Urinary bladder (tissue), 4 donors: ENCODE results near the gene SLC12A8. TPM values are rescaled to one million over a fixed set of nuclear protein-coding genes. Genes with fewer than 3 reads are reported as not detected.

ENCODE experiments used
- DNase-seq: peaks from one replicate; pipeline ENCODE4 v3.0.0-alpha.2; 2015; ENCODE audit errors: extremely low spot score
- H3K27ac ChIP-seq: one replicate; pipeline ENCODE4 v1.5.1; 2013; ENCODE audit warnings: low read depth, mild to moderate bottlenecking, moderate library complexity
- H3K36me3 ChIP-seq: one replicate; pipeline ENCODE4 v1.6.1; 2013; ENCODE audit warnings: mild to moderate bottlenecking, moderate library complexity; ENCODE audit not compliant: insufficient read depth
- H3K4me1 ChIP-seq: one replicate; pipeline ENCODE4 v1.6.1; 2013; ENCODE audit warnings: mild to moderate bottlenecking, moderate library complexity; ENCODE audit not compliant: insufficient read depth
- H3K4me3 ChIP-seq: one replicate; pipeline ENCODE4 v1.5.1; 2013; ENCODE audit warnings: low read depth, low read length
- WGBS: extraction: QIAGEN DNeasy Blood & Tissue Kit; methylation state at CpG from one replicate; pipeline ENCODE4 v1.1.7; 2013; 5-methylcytosine and 5-hydroxymethylcytosine counted together
- polyA plus RNA-seq: library from polyadenylated mRNA; stranded (reverse); fragments of 200-250 nt; gene quantifications from one replicate; pipeline ENCODE4 v1.2.3, GENCODE V29; 2013
- total RNA-seq: library from RNA; depleted of rRNA; stranded (reverse); fragments of >200 nt; gene quantifications from one replicate; pipeline ENCODE4 v1.2.3, GENCODE V29; 2014
- donor health status: healthy with polysubstance abuse.
- donor health status: healthy.

Gene SLC12A8
- total and polyA plus RNA-seq, 2 donors: 1.4 to 2.9 TPM

DNA sequence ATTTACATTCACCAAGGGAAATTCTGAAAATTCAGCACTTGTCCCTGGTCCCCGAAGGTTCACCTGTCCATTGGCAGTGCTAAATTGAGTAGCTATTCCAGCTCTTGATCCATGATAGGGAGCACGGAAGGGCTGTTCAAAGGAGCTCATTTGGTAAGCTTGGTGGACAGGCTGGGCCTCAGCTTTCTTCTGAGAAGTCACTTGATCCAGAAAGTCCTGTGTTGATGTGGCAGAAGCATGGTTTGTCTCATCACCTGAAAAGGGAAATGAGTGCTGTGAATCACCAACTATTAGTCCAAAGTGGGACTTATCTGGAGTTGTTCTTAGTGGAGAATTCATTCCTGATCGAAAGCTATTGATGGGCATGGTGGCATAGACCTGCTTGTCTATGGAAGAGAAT lies 19.9 kb upstream of the SLC12A8 start:
- Histone ChIP-seq H3K36me3 (peaks cover 2% of the 10 kb centered on the region), H3K27ac (no peak overlapping the region), H3K4me1 (no peaks in the 10 kb centered on the region), H3K4me3 (no peak overlapping the region)
- WGBS: 95% methylated on average over 3 of the region's 3 CpGs
- no peak for DNase-seq

- WGBS: 83% methylated on average over 3 of the region's 3 CpGs
- Histone ChIP-seq H3K4me1 (no peaks in the 10 kb centered on the region), H3K36me3 (peaks cover 2% of the 10 kb centered on the region), H3K4me3 (no peak overlapping the region), H3K27ac (no peak overlapping the region)
- DNase-seq: no peak
Observed at GRCh38 chr3:125231895-125232294, 19.3 kb upstream of the SLC12A8 start.

- Histone ChIP-seq H3K36me3 (peaks cover 2% of the 10 kb centered on the region), H3K4me3 (no peak overlapping the region), H3K27ac (no peak overlapping the region), H3K4me1 (no peaks in the 10 kb centered on the region)
- 99% methylated on average over 1 of the region's 1 CpG for WGBS
- no peak for DNase-seq
Observed at GRCh38 chr3:125229707-125230106, 17.2 kb upstream of the SLC12A8 start.

DNA sequence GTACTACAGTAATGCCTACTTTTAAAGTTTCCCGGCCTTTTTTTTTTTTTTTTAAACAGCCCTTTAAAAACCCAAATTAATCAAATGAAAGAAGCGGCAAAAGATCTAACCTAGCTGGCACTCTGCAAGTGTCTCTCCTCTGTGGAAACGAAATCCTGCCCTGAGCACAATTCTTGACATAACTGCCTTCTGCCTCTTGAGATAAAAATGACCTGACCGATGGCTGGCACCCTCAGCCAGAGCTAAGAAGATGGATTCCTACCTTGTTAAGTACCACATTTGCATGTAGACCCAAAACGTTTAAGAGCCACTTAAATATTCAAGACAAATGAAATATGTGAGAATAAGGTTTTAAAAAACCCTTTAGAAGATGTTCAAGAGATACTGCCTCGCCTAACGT lies 16.6 kb upstream of the SLC12A8 start:
- H3K36me3 ChIP-seq: peaks cover 2% of the 10 kb centered on the region
- no peak overlapping the region for H3K4me3 ChIP-seq
- H3K4me1 ChIP-seq: no peaks in the 10 kb centered on the region
- no peak overlapping the region for H3K27ac ChIP-seq
- 81% methylated on average over 7 of the region's 7 CpGs for WGBS
- DNase-seq: no peak

DNA sequence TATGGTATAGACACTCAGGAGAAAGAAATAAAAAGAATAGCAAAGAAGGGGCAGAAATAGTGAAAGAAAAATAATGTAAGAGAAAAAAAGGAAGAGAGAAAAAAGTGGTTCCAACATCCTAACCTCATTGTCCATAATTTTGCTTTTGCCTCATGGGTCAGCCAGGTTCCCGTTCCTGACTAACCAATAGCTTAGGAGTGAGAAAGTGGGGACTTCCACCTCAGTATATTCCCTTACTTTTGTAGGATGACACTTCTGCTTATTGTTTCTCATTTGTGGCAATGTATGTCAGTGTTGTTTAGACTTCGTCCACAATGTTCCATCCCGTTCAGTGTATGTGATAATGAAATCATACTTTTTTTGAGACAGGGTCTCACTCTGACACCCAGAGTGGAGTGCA lies 9.3 kb upstream of the SLC12A8 start:
- H3K4me1 ChIP-seq: no peaks in the 10 kb centered on the region

GRCh38 chr3:125220727-125221429 lies 8.3 kb upstream of the SLC12A8 start:
- Histone ChIP-seq H3K27ac (no peak overlapping the region), H3K36me3 (no peaks in the 10 kb centered on the region), H3K4me3 (no peak overlapping the region), H3K4me1 (no peaks in the 10 kb centered on the region)
- no peak for DNase-seq
- 77% methylated on average over 7 of the region's 7 CpGs for WGBS

More for the DNA sequence above, 9.3 kb upstream of the SLC12A8 start:
- 71% methylated on average over 3 of the region's 3 CpGs for WGBS
- no peaks in the 10 kb centered on the region for H3K36me3 ChIP-seq
- H3K4me3 ChIP-seq: no peak overlapping the region
- H3K27ac ChIP-seq: no peak overlapping the region
- DNase-seq: no peak

DNA sequence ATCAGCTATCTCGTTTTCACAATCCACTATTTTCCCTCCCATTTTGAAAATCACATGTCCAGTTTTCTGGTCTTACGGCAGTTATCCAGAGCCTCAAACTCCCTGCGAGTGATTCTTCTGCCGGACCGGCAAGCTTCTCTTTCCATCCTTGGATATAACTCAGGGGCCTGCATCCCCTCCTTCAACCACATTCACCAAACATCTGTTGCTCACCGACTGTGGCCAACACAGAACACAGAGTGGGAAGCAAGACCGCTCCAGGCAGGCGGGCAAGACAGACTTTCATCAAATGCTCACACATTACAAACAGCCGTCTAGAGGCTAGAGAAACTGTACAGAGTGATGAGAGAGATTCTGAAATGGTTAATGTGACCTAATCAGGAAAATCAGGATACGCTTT lies 7.6 kb upstream of the SLC12A8 start:
- Histone ChIP-seq H3K27ac (no peak overlapping the region), H3K4me3 (no peak overlapping the region), H3K36me3 (no peaks in the 10 kb centered on the region), H3K4me1 (no peaks in the 10 kb centered on the region)
- no peak for DNase-seq
- WGBS: 75% methylated on average over 10 of the region's 10 CpGs

DNA sequence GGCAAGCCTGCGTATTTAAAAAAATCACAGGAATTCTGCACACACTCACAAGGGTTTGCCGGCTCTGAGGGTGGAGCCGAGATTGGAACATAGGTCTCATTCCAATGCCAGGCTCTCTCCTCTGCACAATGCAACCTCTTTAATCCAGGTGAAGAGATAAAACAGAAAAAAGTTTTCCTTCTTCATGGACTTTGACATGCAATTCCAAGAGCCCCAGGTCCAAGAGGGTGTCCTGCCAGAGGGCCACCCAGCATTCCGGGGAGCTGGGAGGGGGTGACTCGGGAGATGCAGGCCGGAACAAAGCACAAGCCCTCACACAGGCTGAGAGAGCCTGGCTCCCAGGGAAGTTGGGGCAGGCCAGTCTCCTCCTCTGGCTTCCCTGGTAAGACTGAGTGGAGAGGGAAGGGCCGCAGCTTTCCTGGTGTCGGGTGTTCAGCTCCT lies 6.7 kb upstream of the SLC12A8 start:
- H3K4me1 ChIP-seq: no peaks in the 10 kb centered on the region
- H3K4me3 ChIP-seq: no peak overlapping the region
- no peaks in the 10 kb centered on the region for H3K36me3 ChIP-seq
- 73% methylated on average over 8 of the region's 8 CpGs for WGBS
- DNase-seq: no peak
- H3K27ac ChIP-seq: no peak overlapping the region

DNA sequence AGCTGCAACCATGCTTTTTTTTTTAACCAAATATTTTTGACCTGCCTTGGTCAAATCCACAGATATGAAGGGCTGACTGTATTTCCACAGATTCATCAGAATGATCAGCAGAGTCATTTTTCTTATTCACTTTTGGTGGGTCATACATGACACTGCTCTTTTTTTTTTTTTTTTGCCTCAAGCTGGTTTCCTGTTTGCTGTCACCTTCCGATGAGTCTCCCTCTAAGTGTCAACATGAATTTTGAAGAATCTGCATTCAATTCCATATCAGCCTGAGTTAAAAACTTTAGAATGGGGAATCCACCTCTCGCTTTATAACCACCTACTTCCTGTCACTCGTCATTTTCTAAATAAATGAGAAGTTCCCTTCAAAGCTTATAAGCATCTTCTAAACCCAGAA lies 2.2 kb upstream of the SLC12A8 start:
- Histone ChIP-seq H3K4me1 (peaks cover 4% of the 10 kb centered on the region), H3K27ac (no peak overlapping the region), H3K4me3 (no peak overlapping the region), H3K36me3 (no peaks in the 10 kb centered on the region)
- DNase-seq: no peak
- WGBS: 56% methylated on average over 3 of the region's 3 CpGs

DNA sequence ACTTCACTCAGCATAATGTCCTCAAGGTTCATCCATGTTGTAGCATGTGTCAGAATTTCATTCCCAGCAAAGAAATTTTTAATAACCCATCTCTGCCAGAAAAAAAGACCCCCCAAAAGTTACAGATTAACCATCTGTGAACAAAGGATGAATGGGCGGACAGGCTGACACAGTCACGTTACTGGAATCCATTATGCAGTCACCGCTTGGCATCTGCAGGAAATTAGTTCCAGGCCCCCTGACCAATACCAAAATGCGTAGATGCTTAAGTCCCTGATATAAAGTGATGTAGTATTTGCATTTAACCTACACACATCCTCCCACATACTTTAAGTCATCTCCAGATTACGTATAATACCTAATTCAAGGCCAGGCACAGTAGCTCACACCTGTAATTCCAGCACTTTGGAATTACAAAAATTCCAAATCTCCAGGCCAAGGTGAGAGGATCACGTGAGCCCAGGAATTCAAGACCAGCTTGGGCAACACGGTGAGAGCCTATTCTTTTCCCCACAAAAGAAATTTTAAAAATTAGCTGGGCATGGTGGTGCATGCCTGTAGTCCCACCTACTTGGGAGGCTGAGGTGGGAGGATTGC lies 1.5 kb upstream of the SLC12A8 start:
- Histone ChIP-seq H3K4me3 (no peak overlapping the region), H3K4me1 (peaks cover 4% of the 10 kb centered on the region), H3K27ac (no peak overlapping the region), H3K36me3 (no peaks in the 10 kb centered on the region)
- WGBS: 78% methylated on average over 7 of the region's 7 CpGs
- no peak for DNase-seq

DNA sequence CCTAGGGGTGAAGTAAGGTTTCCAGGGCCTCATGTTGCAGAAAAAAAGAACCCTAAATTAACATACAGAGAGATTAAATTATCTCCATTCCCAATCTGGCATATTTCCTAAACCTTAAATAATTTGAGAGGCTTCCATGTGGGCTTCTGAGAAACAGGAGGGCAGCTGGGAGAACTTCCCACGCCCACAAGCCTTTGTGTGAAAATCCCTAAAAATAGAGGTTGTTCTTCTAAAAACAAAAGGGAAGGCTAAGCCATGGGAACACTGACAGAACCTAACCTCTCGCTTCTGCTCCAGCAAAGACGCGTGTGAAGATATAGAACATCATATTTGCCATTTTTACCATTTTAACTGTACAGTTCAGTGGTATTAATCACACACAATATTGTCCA lies 812 bp upstream of the SLC12A8 start:
- WGBS: 92% methylated on average over 4 of the region's 4 CpGs
- Histone ChIP-seq H3K4me3 (no peak overlapping the region), H3K4me1 (peaks cover 4% of the 10 kb centered on the region), H3K27ac (no peak overlapping the region), H3K36me3 (no peaks in the 10 kb centered on the region)
- no peak for DNase-seq

DNA sequence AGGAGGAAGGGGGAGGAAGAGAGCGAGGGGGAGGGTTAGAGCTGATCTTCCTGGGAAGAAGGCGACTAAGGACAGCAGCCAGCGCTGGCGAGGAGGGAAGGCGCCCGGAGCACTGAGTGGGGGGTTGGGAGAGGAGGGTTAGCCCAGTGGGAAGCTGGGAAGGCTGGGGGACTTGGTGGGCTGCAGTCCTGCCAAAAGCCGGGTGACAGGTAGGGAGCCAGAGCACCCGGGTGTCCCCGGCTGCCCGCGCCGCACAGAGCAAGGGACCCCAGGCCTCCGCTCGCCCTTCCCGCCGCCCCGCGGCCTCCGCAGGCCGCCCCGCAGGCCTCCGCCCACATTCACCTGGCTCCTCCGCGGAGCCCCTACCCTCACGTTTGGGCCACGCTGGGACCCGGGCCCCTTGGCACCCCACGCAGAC lies 448 bp downstream of the SLC12A8 start:
- Histone ChIP-seq H3K4me1 (peaks cover 4% of the 10 kb centered on the region), H3K27ac (no peak overlapping the region), H3K4me3 (peak overlapping the region; percentile 33), H3K36me3 (no peaks in the 10 kb centered on the region)
- DNase-seq: no peak
- 3% methylated on average over 28 of the region's 28 CpGs for WGBS

DNA sequence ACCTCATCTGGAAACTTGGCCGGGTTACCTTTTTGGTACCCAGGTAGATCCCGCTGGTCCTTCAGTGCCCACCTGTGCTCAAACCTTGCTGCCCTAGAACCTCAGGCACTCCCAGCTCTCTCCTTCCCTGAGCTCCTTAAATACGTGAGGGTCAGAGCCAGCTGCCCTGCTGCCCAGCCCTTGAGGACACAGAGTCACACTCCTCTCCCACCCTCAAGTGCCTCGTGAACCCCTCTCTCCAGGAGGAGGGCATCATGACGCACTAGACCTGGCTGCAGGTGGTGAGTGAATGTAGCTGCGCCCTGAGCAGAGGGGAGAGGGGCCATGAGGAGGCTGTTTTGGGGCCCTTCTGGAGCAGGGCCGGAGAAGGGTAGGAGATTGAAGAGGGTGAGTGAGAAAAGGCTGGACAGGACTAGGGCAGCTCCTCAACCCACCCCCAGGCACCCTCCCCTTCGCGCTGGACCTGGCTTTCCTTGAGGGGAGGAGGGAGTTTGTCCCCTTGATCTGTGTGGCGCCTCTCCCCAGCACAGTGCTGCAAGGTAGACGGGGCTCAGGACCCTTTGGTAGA lies 941 bp downstream of the SLC12A8 start:
- H3K27ac ChIP-seq: no peak overlapping the region
- DNase-seq: no peak
- no peaks in the 10 kb centered on the region for H3K36me3 ChIP-seq
- peaks cover 4% of the 10 kb centered on the region for H3K4me1 ChIP-seq
- WGBS: 72% methylated on average over 11 of the region's 11 CpGs
- H3K4me3 ChIP-seq: no peak overlapping the region

DNA sequence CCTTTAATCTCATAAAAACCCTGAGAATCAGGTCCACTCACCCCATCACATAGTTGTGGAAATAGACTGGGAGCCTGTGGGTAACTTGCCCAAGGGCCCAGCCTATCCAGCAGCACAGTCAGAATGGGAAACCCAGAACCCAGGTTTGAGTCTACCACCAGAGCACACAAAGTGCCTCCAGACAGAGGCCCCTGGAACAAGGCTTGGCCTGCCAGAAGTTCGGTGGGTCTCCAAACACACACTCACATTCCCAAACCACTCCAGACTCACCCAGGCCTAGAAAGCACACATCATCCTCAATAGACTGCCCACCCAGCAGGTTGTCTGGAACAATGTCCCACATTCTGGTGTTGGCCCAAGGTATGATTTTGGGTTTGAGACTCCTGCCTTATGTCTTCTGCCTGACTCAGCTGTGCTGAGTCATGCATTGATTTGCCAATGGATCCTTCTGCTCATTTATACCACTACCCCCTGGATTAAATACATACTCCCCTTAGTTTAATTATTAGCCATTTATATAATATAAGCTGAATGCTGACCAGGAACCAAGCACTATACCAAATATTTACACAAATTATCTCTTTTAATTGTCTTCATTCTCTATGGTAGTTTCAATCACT lies 4.5 kb downstream of the SLC12A8 start:
- peaks cover 4% of the 10 kb centered on the region for H3K4me1 ChIP-seq
- WGBS: 94% methylated on average over 1 of the region's 1 CpG
- H3K4me3 ChIP-seq: no peak overlapping the region
- no peaks in the 10 kb centered on the region for H3K36me3 ChIP-seq
- H3K27ac ChIP-seq: no peak overlapping the region
- DNase-seq: no peak
